H9 (cell line): ENCODE data around the gene ADSS1. TPM values are rescaled to one million over a fixed set of nuclear protein-coding genes. Genes with fewer than 3 reads are reported as not detected.

Source experiments
- DNase-seq: peaks from one replicate; pipeline ENCODE4 v3.0.0-alpha.2; 2017
- H2AFZ ChIP-seq: one replicate; pipeline ENCODE4 v1.6.1; 2013; ENCODE audit warnings: mild to moderate bottlenecking, low read length, control low read depth, moderate library complexity
- H2AK5ac ChIP-seq: 2 replicates; pipeline ENCODE4 v1.6.1; 2013; ENCODE audit warnings: low read length, control low read depth, mixed read lengths; ENCODE audit not compliant: insufficient read length
- H2BK120ac ChIP-seq: one replicate; pipeline ENCODE4 v1.6.1; 2013; ENCODE audit warnings: low read depth, mild to moderate bottlenecking, low read length, control low read depth, inconsistent platforms; ENCODE audit not compliant: poor library complexity, severe bottlenecking
- H2BK12ac ChIP-seq: 2 replicates; pipeline ENCODE4 v1.6.1; 2013; ENCODE audit warnings: low read length, control low read depth, mixed read lengths, low read depth; ENCODE audit not compliant: insufficient read length
- H2BK15ac ChIP-seq: 2 replicates; pipeline ENCODE4 v1.6.1; 2013; ENCODE audit warnings: low read depth, low read length, control low read depth
- H2BK20ac ChIP-seq: one replicate; pipeline ENCODE4 v1.6.1; 2013; ENCODE audit warnings: low read depth, mild to moderate bottlenecking, low read length, control low read depth, inconsistent platforms; ENCODE audit not compliant: poor library complexity, severe bottlenecking
- H2BK5ac ChIP-seq: 2 replicates; pipeline ENCODE4 v1.6.1; 2013; ENCODE audit warnings: low read length, control low read depth, mixed read lengths; ENCODE audit not compliant: insufficient read length
- H3K14ac ChIP-seq: 2 replicates; pipeline ENCODE4 v1.6.1; 2013; ENCODE audit warnings: low read length, control low read depth; ENCODE audit not compliant: insufficient read depth
- H3K18ac ChIP-seq: 2 replicates; pipeline ENCODE4 v1.6.1; 2013; ENCODE audit warnings: low read depth, mild to moderate bottlenecking, mixed read lengths, low read length, control low read depth; ENCODE audit not compliant: insufficient read length
- H3K23ac ChIP-seq: 2 replicates; pipeline ENCODE4 v1.6.1; 2013; ENCODE audit warnings: low read length, control low read depth, mixed read lengths, low read depth; ENCODE audit not compliant: insufficient read length
- H3K23me2 ChIP-seq: 2 replicates; pipeline ENCODE4 v1.6.1; 2013; ENCODE audit warnings: low read depth, mild to moderate bottlenecking, mixed read lengths, low read length, control low read depth; ENCODE audit not compliant: insufficient read length, poor library complexity, severe bottlenecking
- H3K27ac ChIP-seq: 2 replicates; pipeline ENCODE4 v1.5.1; 2013; ENCODE audit warnings: low read length, control low read depth, mixed read lengths, low read depth; ENCODE audit not compliant: insufficient read length
- H3K27me3 ChIP-seq: 2 replicates; pipeline ENCODE4 v1.6.1; 2013; ENCODE audit warnings: low read length, control low read depth, inconsistent platforms; ENCODE audit not compliant: insufficient read depth
- H3K4ac ChIP-seq: 2 replicates; pipeline ENCODE4 v1.6.1; 2013; ENCODE audit warnings: low read depth, mild to moderate bottlenecking, control low read depth, inconsistent platforms, low read length, moderate library complexity
- H3K4me1 ChIP-seq: 2 replicates; pipeline ENCODE4 v1.6.1; 2013; ENCODE audit warnings: low read length, control low read depth, inconsistent platforms; ENCODE audit not compliant: insufficient read depth
- H3K4me2 ChIP-seq: 2 replicates; pipeline ENCODE4 v1.6.1; 2013; ENCODE audit warnings: low read length, control low read depth, mixed read lengths; ENCODE audit not compliant: insufficient read length, insufficient read depth
- H3K56ac ChIP-seq: 2 replicates; pipeline ENCODE4 v1.6.1; 2013; ENCODE audit warnings: low read depth, mild to moderate bottlenecking, mixed read lengths, low read length, control low read depth; ENCODE audit not compliant: insufficient read length
- H3K79me1 ChIP-seq: 2 replicates; pipeline ENCODE4 v1.6.1; 2013; ENCODE audit warnings: low read depth, mild to moderate bottlenecking, moderate library complexity, low read length, control low read depth, inconsistent platforms; ENCODE audit not compliant: insufficient read depth, poor library complexity, severe bottlenecking
- H3K79me2 ChIP-seq: 2 replicates; pipeline ENCODE4 v1.6.1; 2013; ENCODE audit warnings: low read length, control low read depth, inconsistent platforms; ENCODE audit not compliant: insufficient read depth
- H3K9ac ChIP-seq: 2 replicates; pipeline ENCODE4 v1.6.1; 2013; ENCODE audit warnings: low read length, control low read depth, mixed read lengths; ENCODE audit not compliant: insufficient read length; ENCODE audit errors: extremely low read depth
- H3K9me3 ChIP-seq: one replicate; pipeline ENCODE4 v1.6.1; 2013; ENCODE audit warnings: low read depth, low read length, inconsistent platforms; ENCODE audit not compliant: control insufficient read depth
- H3T11ph ChIP-seq: one replicate; pipeline ENCODE4 v1.6.1; 2013; ENCODE audit warnings: mild to moderate bottlenecking, low read length, control low read depth, inconsistent platforms
- H4K20me1 ChIP-seq: one replicate; pipeline ENCODE4 v1.6.1; 2013; ENCODE audit not compliant: control insufficient read depth, insufficient read length, insufficient read depth
- H4K5ac ChIP-seq: 2 replicates; pipeline ENCODE4 v1.6.1; 2013; ENCODE audit warnings: low read depth, mild to moderate bottlenecking, mixed read lengths, low read length, control low read depth; ENCODE audit not compliant: insufficient read length
- H4K8ac ChIP-seq: replicated peaks from 2 replicates; pipeline ENCODE4 v1.6.1; 2013; ENCODE audit warnings: low read length, control low read depth, mixed read lengths, low read depth; ENCODE audit not compliant: insufficient read length
- H4K91ac ChIP-seq: 2 replicates; pipeline ENCODE4 v1.6.1; 2013; ENCODE audit warnings: low read depth, mild to moderate bottlenecking, moderate library complexity, mixed read lengths, low read length, control low read depth; ENCODE audit not compliant: insufficient read length
- H3K27ac Mint-ChIP-seq, 3 experiments: 2 replicates in 2 of 3; 3 replicates in 1 of 3; pipeline ENCODE4 v1.8.0; 2020 to 2021; ENCODE audit warnings: mixed read lengths in 3 of 3, mild to moderate bottlenecking in 1 of 3, moderate library complexity in 1 of 3
- H3K27me3 Mint-ChIP-seq: 2 replicates; pipeline ENCODE4 v1.8.0; 2021; ENCODE audit warnings: low read depth, mild to moderate bottlenecking, moderate library complexity, mixed read lengths
- H3K36me3 Mint-ChIP-seq, 3 experiments: 2 replicates in 2 of 3; 3 replicates in 1 of 3; pipeline ENCODE4 v1.8.0; 2020 to 2021; ENCODE audit warnings: low read depth in 3 of 3, mixed read lengths in 3 of 3; ENCODE audit not compliant: insufficient read depth in 1 of 3
- H3K4me1 Mint-ChIP-seq, 2 experiments: 2 replicates each; pipeline ENCODE4 v1.8.0; 2020; ENCODE audit warnings: mixed read lengths in 2 of 2
- H3K4me3 Mint-ChIP-seq, 2 experiments: 2 replicates in 1 of 2; 3 replicates in 1 of 2; pipeline ENCODE4 v1.8.0; 2020 to 2021; ENCODE audit warnings: mild to moderate bottlenecking in 2 of 2, mixed read lengths in 2 of 2, moderate library complexity in 1 of 2
- H3K9me3 Mint-ChIP-seq, 2 experiments: 2 replicates in 1 of 2; 3 replicates in 1 of 2; pipeline ENCODE4 v1.8.0; 2020; ENCODE audit warnings: mild to moderate bottlenecking in 2 of 2, mixed read lengths in 2 of 2, moderate library complexity in 1 of 2
- CTCF ChIP-seq: fragments of 200-600 bp; sonication (generic); conservative IDR thresholded peaks from 3 replicates; pipeline ENCODE4 v1.8.0; 2021; ENCODE audit warnings: antibody characterized with exemption, mild to moderate bottlenecking
- WGBS: extraction: QIAGEN DNeasy Blood & Tissue Kit; methylation state at CpG from one replicate; pipeline ENCODE4 v1.1.7; 2013; ENCODE audit warnings: missing lambda C conversion rate, low lambda C conversion rate, mixed read lengths; ENCODE audit not compliant: insufficient read length; ENCODE audit errors: extremely low coverage; 5-methylcytosine and 5-hydroxymethylcytosine counted together
- long read RNA-seq: library from polyadenylated mRNA; unstranded; transcript quantifications from one replicate; pipeline ENCODE4 v2.0.0, GENCODE V29; 2020
- total RNA-seq: library from RNA; stranded (reverse); gene quantifications from 2 replicates; pipeline ENCODE4 v1.2.1, GENCODE V29; 2021

The ADSS1 gene
- 7.8 and 8.5 TPM in 2 replicates for total RNA-seq
- long read RNA-seq, partial matches to known transcripts, result 1 of 2 reads
- long read RNA-seq, other reads (novel, unspliced or antisense), result 1 of 2 reads

DNA sequence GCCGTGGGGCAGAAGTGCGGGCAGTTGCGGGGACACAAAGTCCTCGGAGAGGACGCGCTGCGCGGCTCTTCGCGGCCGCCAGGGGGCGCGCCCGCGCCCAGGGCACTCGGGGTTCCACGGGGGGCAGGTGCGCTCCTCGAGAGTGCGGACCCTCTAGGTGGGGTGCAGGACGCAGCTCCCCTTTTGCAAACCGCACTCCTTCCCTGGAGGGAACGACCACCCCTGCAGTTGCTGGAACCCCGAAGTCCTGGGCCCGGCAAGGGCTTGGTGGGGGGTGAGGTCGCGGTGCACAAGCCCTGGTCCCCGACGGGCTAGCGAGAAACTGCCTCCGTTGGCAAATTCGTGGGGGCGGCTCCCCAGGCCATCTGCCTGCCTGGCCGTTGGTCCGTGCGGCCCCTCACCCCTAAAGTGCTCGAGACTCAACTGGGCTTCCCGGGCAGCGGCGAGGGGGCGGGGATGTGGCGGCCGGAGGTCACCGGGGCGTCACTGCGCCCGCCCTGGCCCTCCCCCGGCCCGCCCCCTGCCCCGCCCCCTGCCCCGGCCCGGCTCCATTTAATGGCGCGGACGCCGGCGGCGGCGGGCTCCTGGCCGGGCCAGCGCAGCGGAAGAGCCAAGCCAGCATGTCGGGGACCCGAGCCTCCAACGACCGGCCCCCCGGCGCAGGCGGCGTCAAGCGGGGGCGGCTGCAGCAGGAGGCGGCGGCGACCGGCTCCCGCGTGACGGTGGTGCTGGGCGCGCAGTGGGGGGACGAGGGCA is at the start of gene ADSS1:
Gene ADSS1 (plus strand): TSS at position 579 of the 756 bp plus-strand sequence. CDS start 42 bp downstream, at position 621.
- Histone ChIP-seq H3K9me3 (no peaks in the 10 kb centered on the region), H3T11ph (no peak within 1 kb of the TSS), H3K4me2 (peak within 1 kb of the TSS; percentile 63), H4K91ac (no peak within 1 kb of the TSS), H3K56ac (no peak within 1 kb of the TSS), H3K18ac (peak within 1 kb of the TSS; percentile 21), H4K5ac (no peak within 1 kb of the TSS), H3K9ac (no peak within 1 kb of the TSS), H2AFZ (no peak within 1 kb of the TSS), H2BK20ac (no peak within 1 kb of the TSS), H3K79me2 (no peaks in the 10 kb centered on the region), H3K4me1 (no peaks in the 10 kb centered on the region), H3K27ac (no peak within 1 kb of the TSS), H2BK15ac (no peak within 1 kb of the TSS), H2BK120ac (no peak within 1 kb of the TSS), H3K4ac (no peak within 1 kb of the TSS), H3K23ac (no peak within 1 kb of the TSS), H2BK12ac (no peak within 1 kb of the TSS), H2AK5ac (no peak within 1 kb of the TSS), H3K23me2 (no peaks in the 10 kb centered on the region), H4K8ac (no peak within 1 kb of the TSS), H4K20me1 (peaks cover 5% of the 10 kb centered on the region), H3K14ac (peak within 1 kb of the TSS; percentile 74; the same call in 1 of the 2 replicates), H3K27me3 (no peaks in the 10 kb centered on the region; the same call in 1 of the 2 replicates), H2BK5ac (no peak within 1 kb of the TSS), H3K79me1 (no peaks in the 10 kb centered on the region)
- peaks cover 21% of the 10 kb centered on the region for H3K27me3 Mint-ChIP-seq
- H3K27ac Mint-ChIP-seq, result no peak within 1 kb of the TSS
- DNase-seq, result peak; percentile 69
- H3K4me3 Mint-ChIP-seq, result peak within 1 kb of the TSS; percentile 65 to 79
- H3K36me3 Mint-ChIP-seq, result peaks cover 3 to 7% (median 6%) of the 10 kb centered on the region in 3 experiments; a peak in 5 of 7 replicates
- peaks cover 6 to 9% of the 10 kb centered on the region in 2 experiments for H3K4me1 Mint-ChIP-seq
- WGBS, result no CpG with 5 or more reads among the region's 82 CpGs
- TF ChIP-seq CTCF, result peak; percentile 100
- no peaks in the 10 kb centered on the region; a peak in 1 of 5 replicates for H3K9me3 Mint-ChIP-seq
